Activated T-cell treated with anti-CD3 and anti-CD28 coated beads, Interleukin-2, amount 50 U/mL, for 4 hours (primary cell): ENCODE results near the gene HECTD4. TPM values are rescaled to one million over a fixed set of nuclear protein-coding genes. Genes with fewer than 3 reads are reported as not detected.
A peak's percentile ranks its signal among the peaks of the same experiment; 100 is the strongest.

Source experiments
- ATAC-seq, 2 donors: fragments of 200-7000 bp; cut with Tn5 transposase; one replicate each; pipeline ENCODE4 v1.10.0; 2021
- DNase-seq: peaks from one replicate; pipeline ENCODE4 v3.0.0-alpha.2; 2020
- H3K27me3 Mint-ChIP-seq: one replicate; pipeline ENCODE4 v1.8.0; 2021; ENCODE audit warnings: low read depth, mixed read lengths
- H3K36me3 Mint-ChIP-seq: one replicate; pipeline ENCODE4 v1.8.0; 2022; ENCODE audit warnings: mixed read lengths; ENCODE audit not compliant: insufficient read depth
- H3K4me1 Mint-ChIP-seq: one replicate; pipeline ENCODE4 v1.8.0; 2021; ENCODE audit warnings: low read depth, mixed read lengths
- H3K4me3 Mint-ChIP-seq: one replicate; pipeline ENCODE4 v1.8.0; 2021; ENCODE audit warnings: mild to moderate bottlenecking, moderate library complexity, mixed read lengths
- H3K9me3 Mint-ChIP-seq: one replicate; pipeline ENCODE4 v1.8.0; 2021; ENCODE audit warnings: mixed read lengths
- total RNA-seq, 3 donors: library from RNA; stranded (reverse); gene quantifications; one replicate each; pipeline ENCODE4 v1.2.1, GENCODE V29; 2021

Gene HECTD4
- total RNA-seq, 3 donors from 2014 or later = 17.4 to 22.4 (median 19.0) TPM

GRCh38 chr12:112179341-112179740 is 202.9 kb downstream of the HECTD4 start:
- no peaks in the 10 kb centered on the region for H3K27me3 Mint-ChIP-seq
- H3K36me3 Mint-ChIP-seq = peaks cover 25% of the 10 kb centered on the region
- ATAC-seq = no peak
- H3K9me3 Mint-ChIP-seq = no peaks in the 10 kb centered on the region
- no peak for DNase-seq
- peaks cover 2% of the 10 kb centered on the region for H3K4me1 Mint-ChIP-seq
- H3K4me3 Mint-ChIP-seq = no peak overlapping the region

- Mint-ChIP-seq H3K4me3 (no peak overlapping the region), H3K27me3 (no peaks in the 10 kb centered on the region), H3K4me1 (peaks cover 2% of the 10 kb centered on the region), H3K9me3 (no peaks in the 10 kb centered on the region), H3K36me3 (peaks cover 25% of the 10 kb centered on the region)
- ATAC-seq (no peak), DNase-seq (no peak)
These were observed 203.4 kb downstream of the HECTD4 start for GRCh38 chr12:112178796-112179195.

GRCh38 chr12:112176321-112177010 is 205.8 kb downstream of the HECTD4 start:
- no peaks in the 10 kb centered on the region for H3K27me3 Mint-ChIP-seq
- DNase-seq (no peak), ATAC-seq (no peak)
- no peaks in the 10 kb centered on the region for H3K9me3 Mint-ChIP-seq
- no peaks in the 10 kb centered on the region for H3K4me1 Mint-ChIP-seq
- no peak overlapping the region for H3K4me3 Mint-ChIP-seq
- H3K36me3 Mint-ChIP-seq = peaks cover 29% of the 10 kb centered on the region

- Mint-ChIP-seq H3K4me3 (no peak overlapping the region), H3K9me3 (no peaks in the 10 kb centered on the region), H3K4me1 (no peaks in the 10 kb centered on the region), H3K27me3 (no peaks in the 10 kb centered on the region), H3K36me3 (peaks cover 28% of the 10 kb centered on the region)
- ATAC-seq (no peak), DNase-seq (no peak)
These were observed 206.7 kb downstream of the HECTD4 start for GRCh38 chr12:112175361-112176155.

- ATAC-seq = no peak
- Mint-ChIP-seq H3K4me1 (peaks cover 4% of the 10 kb centered on the region), H3K4me3 (no peak overlapping the region), H3K27me3 (no peaks in the 10 kb centered on the region), H3K9me3 (no peaks in the 10 kb centered on the region), H3K36me3 (peaks cover 24% of the 10 kb centered on the region)
- DNase-seq = no peak
These were observed 209.5 kb downstream of the HECTD4 start for GRCh38 chr12:112172556-112173324.

- H3K27me3 Mint-ChIP-seq = no peaks in the 10 kb centered on the region
- H3K4me1 Mint-ChIP-seq = peaks cover 4% of the 10 kb centered on the region
- ATAC-seq = no peak
- no peaks in the 10 kb centered on the region for H3K9me3 Mint-ChIP-seq
- DNase-seq = no peak
- no peak overlapping the region for H3K4me3 Mint-ChIP-seq
- H3K36me3 Mint-ChIP-seq = peaks cover 22% of the 10 kb centered on the region
These were observed 211.1 kb downstream of the HECTD4 start for GRCh38 chr12:112170971-112171596.

- DNase-seq = peak; percentile 21
- peak in 1 of 2 donors; percentile 47 for ATAC-seq
These were observed 211.9 kb downstream of the HECTD4 start for GRCh38 chr12:112170376-112170775.

GRCh38 chr12:112169966-112170365 is 212.3 kb downstream of the HECTD4 start:
- H3K4me1 Mint-ChIP-seq = peaks cover 4% of the 10 kb centered on the region
- H3K36me3 Mint-ChIP-seq = peaks cover 10% of the 10 kb centered on the region
- DNase-seq (no peak), ATAC-seq (no peak)
- no peak overlapping the region for H3K4me3 Mint-ChIP-seq
- no peaks in the 10 kb centered on the region for H3K9me3 Mint-ChIP-seq
- H3K27me3 Mint-ChIP-seq = no peaks in the 10 kb centered on the region

More at GRCh38 chr12:112170376-112170775, 211.9 kb downstream of the HECTD4 start:
- H3K27me3 Mint-ChIP-seq = no peaks in the 10 kb centered on the region
- peaks cover 14% of the 10 kb centered on the region for H3K36me3 Mint-ChIP-seq
- peaks cover 4% of the 10 kb centered on the region for H3K4me1 Mint-ChIP-seq
- no peak overlapping the region for H3K4me3 Mint-ChIP-seq
- H3K9me3 Mint-ChIP-seq = no peaks in the 10 kb centered on the region

- peaks cover 9% of the 10 kb centered on the region for H3K36me3 Mint-ChIP-seq
- H3K27me3 Mint-ChIP-seq = no peaks in the 10 kb centered on the region
- ATAC-seq (no peak), DNase-seq (no peak)
- H3K9me3 Mint-ChIP-seq = no peaks in the 10 kb centered on the region
- H3K4me3 Mint-ChIP-seq = no peak overlapping the region
- H3K4me1 Mint-ChIP-seq = peaks cover 4% of the 10 kb centered on the region
These were observed 212.9 kb downstream of the HECTD4 start for GRCh38 chr12:112169161-112169872.

- Mint-ChIP-seq H3K9me3 (no peaks in the 10 kb centered on the region), H3K36me3 (peaks cover 12% of the 10 kb centered on the region), H3K27me3 (no peaks in the 10 kb centered on the region), H3K4me1 (peaks cover 4% of the 10 kb centered on the region), H3K4me3 (no peak overlapping the region)
- ATAC-seq (no peak), DNase-seq (no peak)
These were observed 213.7 kb downstream of the HECTD4 start for GRCh38 chr12:112168561-112168971.

GRCh38 chr12:112167718-112168525 is 214.3 kb downstream of the HECTD4 start:
- no peak overlapping the region for H3K4me3 Mint-ChIP-seq
- H3K36me3 Mint-ChIP-seq = peaks cover 15% of the 10 kb centered on the region
- DNase-seq = no peak
- no peaks in the 10 kb centered on the region for H3K9me3 Mint-ChIP-seq
- ATAC-seq = no peak
- H3K4me1 Mint-ChIP-seq = peaks cover 4% of the 10 kb centered on the region
- no peaks in the 10 kb centered on the region for H3K27me3 Mint-ChIP-seq

- Mint-ChIP-seq H3K4me1 (peaks cover 4% of the 10 kb centered on the region), H3K27me3 (no peaks in the 10 kb centered on the region), H3K36me3 (peaks cover 19% of the 10 kb centered on the region), H3K9me3 (no peaks in the 10 kb centered on the region), H3K4me3 (no peak overlapping the region)
- no peak for ATAC-seq
- DNase-seq = no peak
These were observed 215.2 kb downstream of the HECTD4 start for GRCh38 chr12:112167031-112167461.
